HepG2 (cell line): Measurements from ENCODE around the gene DBNDD1. TPM values are rescaled to one million over a fixed set of nuclear protein-coding genes. Genes with fewer than 3 reads are reported as not detected.
A peak's percentile ranks its signal among the peaks of the same experiment; 100 is the strongest.

Source experiments
- ATAC-seq: fragments of 200-7000 bp; cut with Tn5 transposase; 3 replicates; pipeline ENCODE4 v1.9.1; 2020; ENCODE audit warnings: mild to moderate bottlenecking, moderate library complexity
- BruUV-seq: library from RNA; stranded (reverse); fragments of 400-500 nt; replicated peaks from 2 replicates; lab custom pipeline; 2021; lab: Mats Ljungman, UMichigan
- CTCF ChIA-PET: fragments of 300-600 bp; formaldehyde crosslinking; extraction: SDS; loops from one replicate; lab custom pipeline; 2021; ENCODE audit warnings: low total read pairs, inconsistent platforms, low intra/inter-chr PET ratio; lab: Yijun Ruan, JAX
- POLR2A ChIA-PET: fragments of 350-600 bp; sonication (Branson Sonifier 250); formaldehyde crosslinking; loops from one replicate; lab custom pipeline; 2020; ENCODE audit warnings: antibody characterized with exemption, inconsistent platforms; lab: Yijun Ruan, JAX
- DNase-seq: peaks from one replicate; pipeline ENCODE4 v3.0.0-alpha.2; 2015; ENCODE audit warnings: low spot score
- FAIRE-seq: peaks from 3 replicates; lab custom pipeline; 2011; peaks lifted over from hg19 to GRCh38; lab: Jason Lieb, UNC
- H2AFZ ChIP-seq: one replicate; pipeline ENCODE4 v1.6.1; 2011; ENCODE audit warnings: low read length, inconsistent platforms
- H3K27ac ChIP-seq: fragments of 300-600 bp; 3 replicates; pipeline ENCODE4 v1.8.0; 2011; ENCODE audit warnings: mixed run types, mild to moderate bottlenecking, mixed read lengths, low read length, inconsistent platforms; ENCODE audit not compliant: insufficient read depth; ENCODE audit errors: extremely low read length
- H3K27me3 ChIP-seq, 2 experiments: fragments of 200-600 bp in 1 of 2; 2 replicates in 1 of 2; 3 replicates in 1 of 2; pipeline versions ENCODE4 v1.6.0 to v1.8.0; 2011; ENCODE audit warnings: low read length in 2 of 2, mild to moderate bottlenecking in 2 of 2, moderate library complexity in 2 of 2, inconsistent platforms in 1 of 2; ENCODE audit not compliant: insufficient read depth in 2 of 2, control insufficient read depth in 1 of 2
- H3K36me3 ChIP-seq, 2 experiments: fragments of 200-600 bp in 1 of 2; replicated peaks in 1 of 2; 2 replicates in 1 of 2; 3 replicates in 1 of 2; pipeline versions ENCODE4 v1.5.1 to v1.8.0; 2011; ENCODE audit warnings: low read length in 2 of 2, inconsistent platforms in 1 of 2; ENCODE audit not compliant: insufficient read depth in 2 of 2, control insufficient read depth in 1 of 2
- H3K4me1 ChIP-seq: 2 replicates; pipeline ENCODE4 v1.5.1; 2012; ENCODE audit warnings: low read length, inconsistent platforms; ENCODE audit not compliant: insufficient read depth
- H3K4me2 ChIP-seq: 2 replicates; pipeline ENCODE4 v1.6.0; 2011; ENCODE audit warnings: low read depth, low read length, inconsistent platforms
- H3K4me3 ChIP-seq, 3 experiments: fragments of 200-600 bp in 1 of 3; sonication (generic), shearing (Covaris generic) in 1 of 3; replicated peaks in 1 of 3; 2 replicates each; pipeline ENCODE4 v1.5.1; 2011 to 2016; ENCODE audit warnings: low read length in 3 of 3, inconsistent platforms in 2 of 3, low read depth in 2 of 3, mild to moderate bottlenecking in 2 of 3, control low read depth in 1 of 3, mixed read lengths in 1 of 3; ENCODE audit not compliant: insufficient read depth in 1 of 3
- H3K79me2 ChIP-seq: one replicate; pipeline ENCODE4 v1.6.1; 2011; ENCODE audit warnings: low read length, inconsistent platforms; ENCODE audit not compliant: insufficient read depth
- H3K9ac ChIP-seq: 2 replicates; pipeline ENCODE4 v1.6.0; 2011; ENCODE audit warnings: mild to moderate bottlenecking, low read depth, low read length, inconsistent platforms; ENCODE audit not compliant: insufficient read depth
- H3K9me3 ChIP-seq: 2 replicates; pipeline ENCODE4 v1.5.1; 2012; ENCODE audit warnings: mild to moderate bottlenecking, low read length
- H4K20me1 ChIP-seq: 2 replicates; pipeline ENCODE4 v1.6.0; 2011; ENCODE audit warnings: inconsistent platforms, mild to moderate bottlenecking, low read length, moderate library complexity; ENCODE audit not compliant: insufficient read depth
- NFE2L2 ChIP-seq: fragments of 150-350 bp; IDR thresholded peaks from 2 replicates; pipeline ENCODE4 v1.6.1; 2014; ENCODE audit warnings: low read length
- PBX3 ChIP-seq: sonication (generic); formaldehyde crosslinking; IDR thresholded peaks from 2 replicates; pipeline ENCODE4 v1.8.1; 2023; ENCODE audit warnings: missing genetic modification reagents, inconsistent platforms, borderline replicate concordance
- SETDB1 ChIP-seq: sonication (generic); formaldehyde crosslinking; IDR thresholded peaks from 2 replicates; pipeline ENCODE4 v1.5.1; 2020; ENCODE audit warnings: missing genetic modification reagents, mild to moderate bottlenecking, borderline replicate concordance
- THAP8 ChIP-seq: sonication (generic); formaldehyde crosslinking; IDR thresholded peaks from 2 replicates; pipeline ENCODE4 v1.5.1; 2020; ENCODE audit warnings: missing genetic modification reagents, mild to moderate bottlenecking, borderline replicate concordance
- TRAFD1 ChIP-seq: sonication (generic); formaldehyde crosslinking; IDR thresholded peaks from 2 replicates; pipeline ENCODE4 v1.5.1; 2020; ENCODE audit warnings: missing genetic modification reagents, mild to moderate bottlenecking, borderline replicate concordance
- ZFP36 ChIP-seq: fragments of 150-350 bp; IDR thresholded peaks from 2 replicates; pipeline ENCODE4 v1.6.1; 2018; ENCODE audit warnings: borderline replicate concordance, low read length, low read depth; ENCODE audit not compliant: partially characterized antibody
- ZNF296 ChIP-seq: sonication (generic); formaldehyde crosslinking; conservative IDR thresholded peaks from 2 replicates; pipeline ENCODE4 v1.5.0; 2020; ENCODE audit warnings: mild to moderate bottlenecking, missing genetic modification reagents
- ZNF326 ChIP-seq: sonication (generic); formaldehyde crosslinking; IDR thresholded peaks from 2 replicates; pipeline ENCODE4 v1.4.0; 2020; ENCODE audit warnings: missing genetic modification reagents, borderline replicate concordance
- ZNF709 ChIP-seq: sonication (generic); formaldehyde crosslinking; IDR thresholded peaks from 2 replicates; pipeline ENCODE4 v1.5.0; 2020; ENCODE audit warnings: mild to moderate bottlenecking, missing genetic modification reagents
- ZNF773 ChIP-seq: sonication (generic); formaldehyde crosslinking; IDR thresholded peaks from 2 replicates; pipeline ENCODE4 v1.4.0; 2020; ENCODE audit warnings: missing genetic modification reagents, borderline replicate concordance
- WGBS: methylation state at CpG from one replicate; pipeline ENCODE4 v1.1.6; 2017; ENCODE audit warnings: low lambda C conversion rate; 5-methylcytosine and 5-hydroxymethylcytosine counted together
- in situ Hi-C: cut with HindIII; loops from 2 replicates; pipeline ENCODE4 v1.10.0; 2017; ENCODE audit warnings: low pct_unique_long_range_greater_than_20kb; ENCODE audit not compliant: extremely low pct_ligation_motif_present
- intact Hi-C: fragments of 100-400 bp; cut with micrococcal nuclease; formaldehyde crosslinking; loops from one replicate; pipeline ENCODE4 v1.10.0; 2022; ENCODE audit not compliant: unreplicated experiment
- polyA plus RNA-seq, 8 experiments: library from polyadenylated mRNA; depleted of rRNA in 3 of 8; stranded (reverse) in 7 of 8; unstranded in 1 of 8; fragments of >200 nt; fragmentation: Illumina TruSeq in 4 of 8; extraction: Trizol in 4 of 8; gene quantifications; 2 replicates each; pipeline versions ENCODE4 v1.2.1 to v1.2.3, GENCODE V29; 2011 to 2016; ENCODE audit warnings: low read depth in 4 of 8, missing spikeins in 1 of 8, mixed read lengths in 1 of 8; ENCODE audit not compliant: insufficient read depth in 1 of 8
- total RNA-seq, 5 experiments: library from RNA; depleted of rRNA; stranded (reverse); fragments of >200 nt; fragmentation: Illumina TruSeq; extraction: Trizol; gene quantifications; 2 replicates each; pipeline ENCODE4 v1.2.3, GENCODE V29; 2016; ENCODE audit warnings: low read depth in 1 of 5

Gene DBNDD1
- total and polyA plus RNA-seq, 2 of the 13 experiments (the other 11 are each of a cell fraction or from before 2014, with no cell fraction given), result 17.0 to 40.4 TPM

GRCh38 chr16:90054554-90054953, 35.3 kb upstream of the DBNDD1 start:
- POLR2A ChIA-PET, result no interaction called here

GRCh38 chr16:90053902-90054500, 34.7 kb upstream of the DBNDD1 start:
- no TSS peak for BruUV-seq
- in situ Hi-C loops, result no loop called here
- intact Hi-C loops, result no loop called here
- Histone ChIP-seq H4K20me1 (no peaks in the 10 kb centered on the region), H3K36me3 (no peaks in the 10 kb centered on the region), H3K9me3 (peaks cover 32% of the 10 kb centered on the region), H3K4me3 (no peak overlapping the region), H3K27ac (no peak overlapping the region), H3K4me2 (no peak overlapping the region), H3K4me1 (peaks cover 41% of the 10 kb centered on the region), H3K79me2 (no peaks in the 10 kb centered on the region), H2AFZ (no peak overlapping the region), H3K9ac (no peak overlapping the region), H3K27me3 (no peaks in the 10 kb centered on the region)
- DNase-seq, result no peak
- WGBS, result 40% methylated on average over 1 of the region's 1 CpG
- ATAC-seq, result no peak
- ChIA-PET CTCF (no interaction called here), POLR2A (no interaction called here)
- FAIRE-seq, result no peak
- TF ChIP-seq ZNF326 (no peak), TRAFD1 (CRISPR knock-in tag) (no peak), NFE2L2 (no peak), PBX3 (CRISPR knock-in tag) (no peak), ZNF296 (CRISPR knock-in tag) (no peak), ZNF773 (CRISPR knock-in tag) (no peak), ZNF709 (CRISPR knock-in tag) (no peak)

More at GRCh38 chr16:90054554-90054953, 35.3 kb upstream of the DBNDD1 start:
- no peak overlapping the region for H3K27ac ChIP-seq
- no TSS peak for BruUV-seq
- TF ChIP-seq THAP8 (CRISPR knock-in tag), result no peak
- TF ChIP-seq ZFP36, result peak; percentile 72
- TF ChIP-seq SETDB1 (CRISPR knock-in tag), result 0 out of 2 replicates have a peak, but pooled peaks have one; percentile 28
- TF ChIP-seq, all 625 proteins: peak for 2
- Histone ChIP-seq H3K4me2 (no peak overlapping the region), H3K9me3 (peaks cover 32% of the 10 kb centered on the region), H3K79me2 (no peaks in the 10 kb centered on the region), H3K9ac (no peak overlapping the region), H3K4me3 (no peak overlapping the region), H3K27me3 (no peaks in the 10 kb centered on the region), H3K4me1 (peaks cover 37% of the 10 kb centered on the region), H4K20me1 (no peaks in the 10 kb centered on the region), H3K36me3 (no peaks in the 10 kb centered on the region), H2AFZ (no peak overlapping the region)
- CTCF ChIA-PET, result no interaction called here
- FAIRE-seq (no peak), ATAC-seq (no peak), DNase-seq (no peak)
- 26% methylated on average over 4 of the region's 4 CpGs for WGBS
- intact Hi-C loops, result no loop called here
- in situ Hi-C loops, result no loop called here
